PC-9 (cell line): ENCODE results near the gene B3GAT3. TPM values are rescaled to one million over a fixed set of nuclear protein-coding genes. Genes with fewer than 3 reads are reported as not detected.

ENCODE experiments used
- BruUV-seq: library from RNA; stranded (reverse); fragments of 400-500 nt; replicated peaks from 2 replicates; lab custom pipeline; 2021; lab: Mats Ljungman, UMichigan
- CTCF ChIA-PET: fragments of 300-600 bp; sonication (Branson Sonifier 250); formaldehyde crosslinking; loops from one replicate; lab custom pipeline; 2022; ENCODE audit warnings: antibody characterized with exemption; lab: Charles Lee
- POLR2A ChIA-PET: fragments of 300-600 bp; sonication (Branson Sonifier 250); formaldehyde crosslinking; loops from one replicate; lab custom pipeline; 2022; ENCODE audit warnings: antibody characterized with exemption; ENCODE audit not compliant: unreplicated experiment; lab: Charles Lee
- DNase-seq, 2 experiments: peaks; one replicate each; pipeline versions ENCODE4 v3.0.0 to v3.0.0-alpha.2; 2015 to 2022; ENCODE audit warnings: mixed read lengths in 1 of 2
- H2AFZ ChIP-seq: fragments of 200-600 bp; sonication (generic); 2 replicates; pipeline ENCODE4 v1.8.1; 2017; ENCODE audit warnings: antibody characterized with exemption
- H3F3A ChIP-seq: fragments of 200-600 bp; sonication (generic); 2 replicates; pipeline ENCODE4 v1.8.1; 2017; ENCODE audit warnings: antibody characterized with exemption, mild to moderate bottlenecking, low read depth; ENCODE audit not compliant: insufficient read depth
- H3K27ac ChIP-seq: fragments of 200-600 bp; sonication (generic); 2 replicates; pipeline ENCODE4 v1.6.1; 2016; ENCODE audit warnings: mixed run types
- H3K27me3 ChIP-seq: fragments of 200-600 bp; sonication (generic); 2 replicates; pipeline ENCODE4 v1.6.1; 2016; ENCODE audit warnings: low read depth, mixed run types; ENCODE audit not compliant: insufficient read depth
- H3K36me3 ChIP-seq: fragments of 200-600 bp; sonication (generic); 2 replicates; pipeline ENCODE4 v1.6.1; 2016; ENCODE audit warnings: low read depth, mixed run types
- H3K4me1 ChIP-seq: fragments of 200-600 bp; sonication (generic); replicated peaks from 2 replicates; pipeline ENCODE4 v1.6.1; 2016; ENCODE audit warnings: mixed run types; ENCODE audit not compliant: insufficient read depth
- H3K4me2 ChIP-seq: fragments of 200-600 bp; sonication (generic); 2 replicates; pipeline ENCODE4 v1.6.1; 2017; ENCODE audit warnings: mixed run types
- H3K4me3 ChIP-seq: fragments of 200-600 bp; sonication (generic); 2 replicates; pipeline ENCODE4 v1.6.1; 2016; ENCODE audit warnings: mixed run types
- H3K79me2 ChIP-seq: fragments of 200-600 bp; sonication (generic); 2 replicates; pipeline ENCODE4 v1.6.1; 2017; ENCODE audit warnings: low read depth, mixed run types
- H3K9me2 ChIP-seq: fragments of 200-600 bp; sonication (generic); 2 replicates; pipeline ENCODE4 v1.8.1; 2017; ENCODE audit warnings: mild to moderate bottlenecking; ENCODE audit not compliant: insufficient read depth
- H3K9me3 ChIP-seq: fragments of 200-600 bp; sonication (generic); 2 replicates; pipeline ENCODE4 v1.8.1; 2016; ENCODE audit warnings: low read depth; ENCODE audit not compliant: insufficient read depth
- H4K20me1 ChIP-seq: fragments of 200-600 bp; sonication (generic); 2 replicates; pipeline ENCODE4 v1.8.1; 2017; ENCODE audit not compliant: insufficient read depth
- EZH2 ChIP-seq: fragments of 200-600 bp; sonication (generic); IDR thresholded peaks from 2 replicates; pipeline ENCODE4 v1.8.0; 2017; ENCODE audit warnings: antibody characterized with exemption, low read depth
- intact Hi-C: fragments of 100-400 bp; cut with micrococcal nuclease; formaldehyde crosslinking; loops from one replicate; pipeline ENCODE4 v1.10.0; 2022; ENCODE audit not compliant: unreplicated experiment
- total RNA-seq: library from RNA; stranded (reverse); gene quantifications from 2 replicates; pipeline ENCODE4 v1.2.3, GENCODE V29; 2021
- TF ChIP-seq, protein P1 (sequence below): fragments of 200-600 bp; sonication (generic); conservative IDR thresholded peaks from 2 replicates; pipeline ENCODE4 v1.6.1; 2017; ENCODE audit warnings: mixed run types, antibody characterized with exemption, mild to moderate bottlenecking, moderate library complexity

Gene B3GAT3
- total RNA-seq, 1 experiment from 2014 or later = 38.9 TPM

DNA sequence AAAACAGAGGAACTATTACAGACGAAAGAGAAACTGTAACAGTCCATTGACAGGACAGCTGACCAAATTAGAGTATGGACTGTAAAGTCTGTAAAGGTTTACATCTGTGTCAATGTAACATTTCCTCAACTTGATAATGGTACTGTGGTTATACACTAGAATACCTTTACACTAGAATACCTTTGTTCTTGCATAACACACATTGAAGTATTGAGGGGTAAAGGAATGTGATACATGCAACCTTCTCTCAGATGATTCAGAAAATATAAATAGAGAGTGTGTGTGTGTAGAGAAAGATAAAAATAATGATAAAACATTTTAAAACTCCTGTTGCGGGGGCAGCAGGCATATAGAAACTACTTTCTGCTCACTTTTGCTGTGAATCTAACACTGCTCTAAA, 42.5 kb downstream of the B3GAT3 start:
- ChIA-PET POLR2A (no interaction called here), CTCF (no interaction called here)
- H3K4me2 ChIP-seq = no peak overlapping the region

DNA sequence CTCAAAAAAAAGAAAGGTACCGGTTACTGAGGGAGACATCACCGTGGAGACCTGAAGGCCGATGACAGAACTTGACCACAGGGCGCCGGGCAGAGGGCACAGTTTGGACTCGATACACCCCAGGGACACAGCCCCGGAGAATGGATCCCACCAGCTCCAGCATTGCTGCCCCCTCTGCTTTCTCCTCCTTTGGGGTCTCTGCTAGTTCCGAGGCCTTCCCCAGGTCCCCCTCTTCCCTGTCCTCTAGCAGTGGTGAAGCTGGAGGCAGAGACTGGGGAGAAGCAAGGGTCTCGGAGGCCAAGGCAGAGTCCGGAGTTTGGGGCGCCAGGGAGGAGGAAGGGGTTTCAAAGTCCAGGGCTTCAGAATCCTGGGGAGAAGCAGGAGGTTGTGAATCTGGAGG, 43.2 kb downstream of the B3GAT3 start:
- POLR2A ChIA-PET = no interaction called here
- DNase-seq = no peak
- CTCF ChIA-PET = no interaction called here
- H3K27me3 ChIP-seq = no peaks in the 10 kb centered on the region
- no TSS peak for BruUV-seq
- no peaks in the 10 kb centered on the region; the same call in 1 of the 2 replicates for H4K20me1 ChIP-seq
- H3K4me1 ChIP-seq = peaks cover 23% of the 10 kb centered on the region
- intact Hi-C loops = no loop called here
- no peak for TF ChIP-seq EZH2
- no peak overlapping the region for H2AFZ ChIP-seq
- H3K4me3 ChIP-seq = no peak overlapping the region
- no peaks in the 10 kb centered on the region for H3K9me3 ChIP-seq
- peaks cover 47% of the 10 kb centered on the region for H3F3A ChIP-seq
- no peaks in the 10 kb centered on the region for H3K9me2 ChIP-seq
- H3K36me3 ChIP-seq = peaks cover 6% of the 10 kb centered on the region; the same call in 1 of the 2 replicates
- H3K4me2 ChIP-seq = no peak overlapping the region
- H3K27ac ChIP-seq = 0 out of 2 replicates have a peak overlapping the region, but pooled peaks have one; percentile 19
- peaks cover 18% of the 10 kb centered on the region for H3K79me2 ChIP-seq

More for the DNA sequence above, 42.5 kb downstream of the B3GAT3 start:
- Histone ChIP-seq H3K27me3 (no peaks in the 10 kb centered on the region), H3F3A (peaks cover 51% of the 10 kb centered on the region), H3K27ac (peak overlapping the region; percentile 19), H2AFZ (no peak overlapping the region), H3K4me1 (peaks cover 23% of the 10 kb centered on the region), H3K4me3 (no peak overlapping the region), H3K36me3 (peaks cover 13% of the 10 kb centered on the region; the same call in 1 of the 2 replicates), H3K79me2 (peaks cover 20% of the 10 kb centered on the region), H3K9me2 (no peaks in the 10 kb centered on the region), H4K20me1 (no peaks in the 10 kb centered on the region; the same call in 1 of the 2 replicates), H3K9me3 (no peaks in the 10 kb centered on the region)
- DNase-seq = peak in 1 of 2 experiments; percentile 88
- TF ChIP-seq EZH2 = no peak
- TF ChIP-seq, protein P1, sequence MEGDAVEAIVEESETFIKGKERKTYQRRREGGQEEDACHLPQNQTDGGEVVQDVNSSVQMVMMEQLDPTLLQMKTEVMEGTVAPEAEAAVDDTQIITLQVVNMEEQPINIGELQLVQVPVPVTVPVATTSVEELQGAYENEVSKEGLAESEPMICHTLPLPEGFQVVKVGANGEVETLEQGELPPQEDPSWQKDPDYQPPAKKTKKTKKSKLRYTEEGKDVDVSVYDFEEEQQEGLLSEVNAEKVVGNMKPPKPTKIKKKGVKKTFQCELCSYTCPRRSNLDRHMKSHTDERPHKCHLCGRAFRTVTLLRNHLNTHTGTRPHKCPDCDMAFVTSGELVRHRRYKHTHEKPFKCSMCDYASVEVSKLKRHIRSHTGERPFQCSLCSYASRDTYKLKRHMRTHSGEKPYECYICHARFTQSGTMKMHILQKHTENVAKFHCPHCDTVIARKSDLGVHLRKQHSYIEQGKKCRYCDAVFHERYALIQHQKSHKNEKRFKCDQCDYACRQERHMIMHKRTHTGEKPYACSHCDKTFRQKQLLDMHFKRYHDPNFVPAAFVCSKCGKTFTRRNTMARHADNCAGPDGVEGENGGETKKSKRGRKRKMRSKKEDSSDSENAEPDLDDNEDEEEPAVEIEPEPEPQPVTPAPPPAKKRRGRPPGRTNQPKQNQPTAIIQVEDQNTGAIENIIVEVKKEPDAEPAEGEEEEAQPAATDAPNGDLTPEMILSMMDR = no peak
- intact Hi-C loops = no loop called here
- no TSS peak for BruUV-seq

DNA sequence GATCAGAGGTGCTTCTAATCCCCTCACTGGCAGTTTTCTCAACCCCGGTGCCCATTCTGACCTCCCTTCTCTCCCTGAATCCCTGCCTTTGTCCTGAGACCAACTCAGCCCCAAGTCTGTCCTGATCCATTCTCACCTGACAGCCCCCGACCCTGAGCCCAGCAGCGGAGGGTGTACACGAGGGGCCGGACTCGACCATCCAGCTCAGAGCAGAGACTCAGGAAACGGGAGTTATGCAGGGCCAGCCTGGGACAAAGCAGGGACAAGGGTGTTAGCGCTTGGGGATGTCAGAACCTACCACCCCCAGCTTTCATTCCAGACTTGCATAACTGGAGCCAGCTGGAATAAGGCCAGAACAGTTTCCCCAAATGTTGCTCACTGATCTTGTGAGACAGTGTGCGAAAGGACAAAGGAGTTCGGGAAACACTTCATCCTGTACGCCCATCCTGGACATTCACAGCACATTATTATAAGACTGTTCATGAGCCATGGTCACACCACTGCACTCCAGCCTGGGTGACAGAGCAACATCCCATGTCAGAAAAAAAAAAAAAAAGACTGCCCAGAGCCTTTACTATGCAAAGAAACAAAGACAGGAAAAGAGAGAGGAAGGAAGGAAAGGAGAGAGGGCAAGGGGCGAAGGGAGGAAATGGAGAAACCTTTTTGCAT, 44.6 kb downstream of the B3GAT3 start:
- no TSS peak for BruUV-seq
- CTCF ChIA-PET = no interaction called here
- Histone ChIP-seq H3K4me3 (no peak overlapping the region), H3K4me2 (no peak overlapping the region), H4K20me1 (peaks cover 8% of the 10 kb centered on the region), H3K9me2 (no peaks in the 10 kb centered on the region), H3K36me3 (peaks cover 8% of the 10 kb centered on the region), H3K27ac (no peak overlapping the region), H3F3A (peaks cover 55% of the 10 kb centered on the region), H3K4me1 (peaks cover 29% of the 10 kb centered on the region), H2AFZ (no peak overlapping the region), H3K79me2 (peaks cover 32% of the 10 kb centered on the region), H3K9me3 (no peaks in the 10 kb centered on the region), H3K27me3 (no peaks in the 10 kb centered on the region)
- no peak for DNase-seq
- intact Hi-C loops = no loop called here
- no peak for TF ChIP-seq EZH2
- TF ChIP-seq, protein P1 = no peak
- POLR2A ChIA-PET = interaction anchor here (0.6 kb wide), 2 partner anchors 17 to 102 kb away, joined by 3 to 8 read pairs; no protein-coding TSS in a partner anchor
